ENCODE measurements around the gene TSPAN3.

DNA sequence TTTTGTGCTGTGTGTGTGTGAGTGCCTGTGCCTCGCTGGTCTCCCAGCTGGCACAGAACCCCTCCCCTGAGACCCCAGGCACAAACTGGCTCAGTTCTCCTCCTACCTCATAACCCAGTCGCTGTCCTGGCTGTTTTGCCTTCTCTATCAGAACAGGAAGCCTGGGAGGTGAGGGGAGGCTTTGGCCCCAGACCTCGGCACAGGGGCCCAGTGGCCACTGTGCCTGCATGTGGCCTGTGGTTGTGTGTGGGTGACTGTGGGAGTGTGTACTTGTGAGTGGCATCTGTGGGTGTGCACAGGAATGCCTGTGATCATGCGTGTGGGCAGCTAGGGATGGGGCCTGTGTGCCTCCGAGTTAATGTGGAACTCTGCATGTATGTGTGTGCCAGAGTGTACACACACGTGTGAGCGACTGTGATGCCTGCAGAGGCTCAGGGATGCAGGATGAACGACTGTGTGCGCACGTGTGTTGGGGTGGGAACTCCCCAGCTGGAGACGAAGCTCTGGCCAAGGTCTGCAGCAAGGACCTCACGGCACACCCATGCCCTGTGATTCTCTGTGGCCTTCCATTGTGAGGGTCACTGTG is 43.7 kb downstream of the TSPAN3 start:
- TF ChIP-seq GATA2 (IDR thresholded peaks at IDR 0.05; ENCODE audit: low read depth, low read length): no peak
- no peak for TF ChIP-seq GATA3 (IDR thresholded peaks at IDR 0.05; ENCODE audit: low read depth, low read length)
